Caki2 (cell line): ENCODE data around the gene NSUN6. TPM values are rescaled to one million over a fixed set of nuclear protein-coding genes. Genes with fewer than 3 reads are reported as not detected.
A peak's percentile ranks its signal among the peaks of the same experiment; 100 is the strongest.
"Not testable (repeated sequence)": the region's sequence is repeated elsewhere in the genome, so short reads cannot be mapped to it uniquely, and the experiment has no call there.

ENCODE experiments used
- DNase-seq: peaks from one replicate; pipeline ENCODE4 v3.0.0-alpha.2; 2015; ENCODE audit warnings: low read depth
- in situ Hi-C: cut with HindIII; loops from 2 replicates; pipeline ENCODE4 v1.10.0; 2016; ENCODE audit warnings: low sequenced_read_pairs, low pct_unique_long_range_greater_than_20kb, mixed read lengths
- total RNA-seq: library from RNA; depleted of rRNA; stranded (reverse); fragments of >200 nt; shearing (Covaris generic); gene quantifications from 2 replicates; pipeline ENCODE4 v1.2.3, GENCODE V29; 2014; ENCODE audit warnings: low replicate concordance

The NSUN6 gene
- total RNA-seq, 1 experiment from 2014 or later, result 3.6 TPM

- DNase-seq, in situ Hi-C loops: not testable (repeated sequence)
Observed at GRCh38 chr10:18623671-18624070, 27.7 kb downstream of the NSUN6 start.

- in situ Hi-C loops, result no loop called here
- no peak for DNase-seq
Observed at GRCh38 chr10:18620856-18621255, 30.5 kb downstream of the NSUN6 start.

DNA sequence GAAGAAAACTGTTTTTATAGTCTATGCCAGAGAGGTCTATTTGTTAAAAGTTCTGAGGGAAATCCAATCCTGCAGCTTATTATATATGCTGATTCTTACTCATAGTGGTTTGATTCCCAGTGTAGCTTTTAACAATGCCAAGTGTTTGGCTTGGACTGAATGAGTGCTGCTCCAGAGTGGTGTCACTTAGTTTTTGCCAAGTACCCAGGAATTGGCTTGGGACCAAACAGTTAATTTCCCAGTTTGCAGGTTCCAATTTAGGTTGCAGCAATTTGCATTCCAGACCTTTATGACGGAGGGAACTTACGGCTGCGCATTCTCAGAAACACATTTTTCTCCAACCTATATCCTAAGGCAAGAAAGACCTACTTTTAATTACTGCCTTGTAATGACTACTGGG is 32.4 kb downstream of the NSUN6 start:
- no peak for DNase-seq
- in situ Hi-C loops, result no loop called here

DNA sequence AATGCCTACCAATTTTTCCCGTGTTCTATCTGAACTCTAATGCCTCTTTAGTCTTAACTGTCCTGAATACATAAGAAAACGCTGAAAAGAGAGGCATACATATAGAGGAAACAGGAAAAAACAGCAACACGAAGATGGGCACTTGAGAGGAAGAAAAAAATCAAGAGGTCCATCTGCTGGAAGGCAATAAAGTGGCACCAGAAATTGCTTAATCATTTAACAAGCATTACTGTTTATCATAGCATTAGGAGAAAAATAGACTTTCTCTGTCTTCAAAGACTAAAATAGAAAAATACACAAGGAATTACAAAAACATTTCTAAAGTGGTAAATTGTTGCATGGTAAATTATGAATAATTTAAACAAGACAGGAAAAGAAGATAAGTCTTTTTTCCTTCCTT is 35.0 kb downstream of the NSUN6 start:
- in situ Hi-C loops, result no loop called here
- peak; percentile 40 for DNase-seq

DNA sequence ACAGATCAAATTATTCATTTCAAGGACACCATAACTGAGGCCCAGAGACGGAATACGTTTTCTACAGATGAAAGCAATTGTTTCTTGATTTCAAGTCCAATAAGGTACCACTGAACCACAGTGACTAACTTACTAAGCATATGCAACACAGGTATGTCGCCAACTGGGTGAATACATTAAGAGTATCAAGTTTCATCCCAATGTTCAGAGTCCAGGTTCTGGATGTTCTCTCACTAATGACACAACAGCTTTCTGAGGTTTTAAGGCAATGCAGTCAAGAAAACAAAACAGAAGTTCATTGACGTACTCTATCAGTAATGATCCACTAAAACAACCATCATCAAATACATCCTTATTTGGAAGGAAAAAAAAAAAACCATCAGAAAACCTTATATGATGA is 35.8 kb downstream of the NSUN6 start:
- in situ Hi-C loops, result no loop called here
- DNase-seq, result no peak

- no peak for DNase-seq
- in situ Hi-C loops, result no loop called here
Observed at GRCh38 chr10:18611168-18611567, 40.2 kb downstream of the NSUN6 start.

- DNase-seq, result peak; percentile 93
- in situ Hi-C loops, result no loop called here
Observed at GRCh38 chr10:18610517-18610916, 40.9 kb downstream of the NSUN6 start.

- in situ Hi-C loops, result no loop called here
Observed at GRCh38 chr10:18608596-18608995, 42.8 kb downstream of the NSUN6 start.

DNA sequence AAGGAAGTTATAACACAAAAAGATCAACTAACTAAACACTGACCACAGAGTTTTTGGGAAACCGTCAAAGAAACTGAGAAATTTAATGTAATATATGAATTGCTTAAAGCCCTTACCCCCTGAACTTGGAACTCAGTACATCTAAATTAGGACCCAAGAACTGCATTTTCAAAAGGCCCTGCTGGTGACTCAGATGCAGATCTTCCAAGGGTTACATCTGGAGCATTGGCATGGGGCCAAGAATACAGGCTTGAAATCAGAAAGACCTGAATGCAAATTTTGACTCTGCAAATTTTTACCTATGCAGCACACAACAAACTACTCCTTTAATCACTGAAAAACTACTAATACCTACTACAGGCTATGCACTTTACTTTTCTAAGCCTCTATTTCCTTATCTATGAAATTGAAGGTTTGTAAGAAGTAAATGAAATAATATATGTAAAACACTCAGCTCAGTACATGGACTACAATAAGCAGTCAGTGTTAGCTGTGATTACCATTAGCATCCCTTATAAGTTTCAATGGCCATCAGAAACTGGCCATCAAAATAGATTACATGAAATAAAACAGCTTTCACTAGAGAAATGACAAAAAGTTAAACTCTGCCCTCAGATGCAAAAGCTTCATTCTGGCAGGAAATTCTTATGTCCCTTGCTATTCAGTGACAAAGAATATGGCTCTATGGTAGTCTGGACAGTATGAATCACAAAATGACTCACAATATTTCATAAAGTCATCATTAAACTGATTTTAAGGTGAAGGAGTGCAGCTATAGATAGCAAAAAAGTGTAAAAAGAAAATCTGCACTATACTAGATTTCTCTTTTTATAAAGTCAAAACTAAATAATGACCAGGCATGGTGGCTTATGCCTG is 43.6 kb downstream of the NSUN6 start:
- in situ Hi-C loops, result no loop called here
- peak; percentile 40 for DNase-seq

More at GRCh38 chr10:18608596-18608995, 42.8 kb downstream of the NSUN6 start:
- DNase-seq, result peak; percentile 55

DNA sequence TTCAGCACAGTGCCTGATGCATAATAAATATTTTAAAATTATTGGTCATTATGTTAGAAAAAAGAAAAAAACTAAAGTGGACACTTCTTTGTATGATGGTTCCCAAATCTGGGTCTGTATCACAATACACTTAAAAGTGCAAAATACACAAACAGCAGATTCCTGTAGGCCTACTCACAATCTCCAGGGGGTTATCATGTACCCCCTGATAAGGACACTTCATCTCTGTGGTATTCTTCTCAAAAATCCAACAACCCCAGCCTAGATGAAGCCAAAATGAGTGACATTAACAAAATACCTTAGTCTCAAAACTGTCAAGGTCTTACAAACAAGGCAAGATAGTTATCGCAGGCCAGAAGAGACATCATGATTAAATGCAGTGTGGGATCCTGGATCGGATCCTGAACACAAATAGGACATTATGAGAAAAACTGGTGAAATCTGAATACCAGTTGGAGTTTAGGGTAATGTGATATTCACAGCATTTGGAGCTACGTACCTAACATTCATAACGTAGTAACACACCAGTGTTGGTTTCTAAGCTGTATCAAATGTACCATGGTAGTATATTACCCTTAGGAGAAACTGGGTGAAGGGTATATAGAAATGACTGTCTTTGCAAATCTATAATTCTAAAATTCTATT is 45.2 kb downstream of the NSUN6 start:
- no peak for DNase-seq
- in situ Hi-C loops, result no loop called here

- no peak for DNase-seq
- in situ Hi-C loops, result no loop called here
Observed at GRCh38 chr10:18601321-18601720, 50.1 kb downstream of the NSUN6 start.

DNA sequence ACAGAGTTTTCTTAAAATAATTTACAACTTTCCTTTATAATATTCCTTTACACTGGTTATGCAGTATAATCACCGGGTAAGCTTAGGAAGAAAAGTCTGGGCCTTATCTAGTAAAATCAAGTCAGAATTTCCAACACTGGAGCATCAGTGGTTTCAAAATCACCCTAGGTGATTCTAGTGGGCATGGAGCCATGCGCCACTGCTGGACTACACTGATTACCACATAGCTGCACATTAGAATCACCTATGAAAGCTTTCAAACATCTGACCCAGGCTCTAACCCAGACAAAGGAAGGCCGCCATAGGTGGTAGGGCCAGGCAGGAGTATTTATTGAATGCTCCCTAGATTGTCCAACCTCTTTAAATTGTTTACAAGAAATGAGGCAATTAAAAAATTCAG is 52.0 kb downstream of the NSUN6 start:
- in situ Hi-C loops, result no loop called here
- no peak for DNase-seq

GRCh38 chr10:18594574-18595156 is 56.7 kb downstream of the NSUN6 start:
- DNase-seq, result no peak
- in situ Hi-C loops, result no loop called here

DNA sequence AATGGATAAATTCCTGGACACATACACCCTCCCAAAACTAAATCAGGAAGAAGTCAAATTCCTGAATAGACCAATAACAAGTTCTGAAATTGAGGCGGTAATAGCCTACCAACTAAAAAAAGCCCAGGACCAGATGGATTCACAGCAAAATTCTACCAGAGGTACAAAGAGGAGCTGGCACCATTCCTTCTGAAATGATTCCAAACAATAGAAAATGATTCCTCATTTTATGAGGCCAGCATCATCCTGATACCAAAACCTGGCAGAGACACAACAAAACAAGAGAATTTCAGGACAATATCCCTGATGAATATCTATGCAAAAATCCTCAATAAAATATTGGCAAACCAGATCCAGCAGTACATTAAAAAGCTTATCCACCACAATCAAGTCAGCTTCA is 60.2 kb downstream of the NSUN6 start:
- DNase-seq, in situ Hi-C loops: not testable (repeated sequence)

GRCh38 chr10:18586637-18587036 is 64.8 kb downstream of the NSUN6 start:
- in situ Hi-C loops, result not testable (repeated sequence)

DNA sequence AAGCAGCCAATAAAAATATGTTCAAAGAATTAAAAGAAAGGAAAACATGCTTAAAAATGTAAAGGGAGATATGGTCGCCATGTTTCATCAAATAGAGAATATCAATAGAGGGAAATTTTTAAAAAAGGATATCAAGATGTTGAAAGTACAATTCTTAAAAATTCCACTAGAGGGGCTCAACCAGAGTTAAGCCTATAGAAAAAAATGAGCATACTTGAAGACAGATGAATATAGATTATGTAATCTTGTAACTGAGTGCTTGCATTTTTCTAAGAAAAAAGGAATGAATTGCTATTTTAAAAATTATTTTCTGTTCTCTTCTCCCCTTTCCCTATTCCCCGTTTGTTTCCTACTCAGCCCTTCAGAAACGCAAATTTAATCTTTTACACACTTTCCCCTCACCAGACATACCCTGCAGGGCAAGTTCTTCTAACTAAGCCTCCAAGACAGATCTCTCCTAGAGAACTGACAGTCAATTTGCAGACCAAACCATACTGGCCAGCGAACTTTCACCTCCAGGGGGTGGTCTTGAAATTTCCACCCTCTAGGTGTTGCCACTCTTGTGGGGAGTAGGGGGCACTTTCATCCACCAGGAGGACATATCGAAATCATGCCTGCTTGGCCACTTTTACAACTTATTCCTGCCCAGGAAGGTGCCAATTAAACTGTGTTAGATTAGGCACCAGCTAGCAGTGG is 67.7 kb downstream of the NSUN6 start:
- in situ Hi-C loops, result no loop called here
- DNase-seq, result no peak

More at GRCh38 chr10:18586637-18587036, 64.8 kb downstream of the NSUN6 start:
- DNase-seq, result not testable (repeated sequence)

DNA sequence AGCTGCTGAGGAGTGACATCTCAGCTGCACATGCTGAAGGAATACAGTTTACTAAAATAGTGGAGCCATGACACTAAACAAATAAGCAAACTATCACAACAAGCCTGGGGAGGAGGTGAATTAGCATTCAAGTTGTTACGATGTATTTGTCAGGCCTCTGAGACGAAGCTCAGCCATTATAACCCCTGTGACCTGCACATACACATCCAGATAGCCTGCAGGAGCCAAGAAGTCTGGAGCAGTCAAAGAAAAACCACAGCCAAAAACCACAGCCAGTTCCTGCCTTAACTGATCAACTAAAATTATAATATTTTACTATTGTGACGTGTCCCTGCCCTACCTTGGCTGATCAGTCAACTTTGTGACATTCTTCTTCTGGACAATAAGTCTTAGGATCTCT is 68.6 kb downstream of the NSUN6 start:
- in situ Hi-C loops, result no loop called here
- DNase-seq, result no peak

- in situ Hi-C loops, result no loop called here
Observed at GRCh38 chr10:18577823-18578685, 73.3 kb downstream of the NSUN6 start.

More at GRCh38 chr10:18577823-18578685, 73.3 kb downstream of the NSUN6 start:
- no peak for DNase-seq
